ENCODE results near the gene AVP.

Gene AVP

DNA sequence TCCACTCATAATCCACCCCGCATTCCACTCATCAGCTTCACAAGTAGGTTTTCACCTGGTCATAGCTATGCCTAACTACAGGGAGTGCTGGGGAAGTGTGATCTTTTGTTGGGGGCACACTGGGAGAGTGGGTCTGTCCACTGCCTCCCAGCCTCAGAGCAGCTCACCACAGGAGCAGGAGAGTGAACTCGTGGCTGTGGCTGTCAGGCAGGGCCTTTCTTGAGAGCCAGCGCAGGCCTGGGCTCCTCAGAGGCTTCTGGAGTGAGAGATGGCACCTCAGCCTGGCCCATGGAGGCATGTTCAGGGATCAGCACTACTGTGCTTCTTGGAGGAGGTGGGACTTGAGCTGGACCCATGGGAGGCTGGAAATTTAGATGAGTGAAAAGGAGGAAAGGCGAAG, 45.1 kb downstream of the AVP start:
- TF ChIP-seq, protein P1, sequence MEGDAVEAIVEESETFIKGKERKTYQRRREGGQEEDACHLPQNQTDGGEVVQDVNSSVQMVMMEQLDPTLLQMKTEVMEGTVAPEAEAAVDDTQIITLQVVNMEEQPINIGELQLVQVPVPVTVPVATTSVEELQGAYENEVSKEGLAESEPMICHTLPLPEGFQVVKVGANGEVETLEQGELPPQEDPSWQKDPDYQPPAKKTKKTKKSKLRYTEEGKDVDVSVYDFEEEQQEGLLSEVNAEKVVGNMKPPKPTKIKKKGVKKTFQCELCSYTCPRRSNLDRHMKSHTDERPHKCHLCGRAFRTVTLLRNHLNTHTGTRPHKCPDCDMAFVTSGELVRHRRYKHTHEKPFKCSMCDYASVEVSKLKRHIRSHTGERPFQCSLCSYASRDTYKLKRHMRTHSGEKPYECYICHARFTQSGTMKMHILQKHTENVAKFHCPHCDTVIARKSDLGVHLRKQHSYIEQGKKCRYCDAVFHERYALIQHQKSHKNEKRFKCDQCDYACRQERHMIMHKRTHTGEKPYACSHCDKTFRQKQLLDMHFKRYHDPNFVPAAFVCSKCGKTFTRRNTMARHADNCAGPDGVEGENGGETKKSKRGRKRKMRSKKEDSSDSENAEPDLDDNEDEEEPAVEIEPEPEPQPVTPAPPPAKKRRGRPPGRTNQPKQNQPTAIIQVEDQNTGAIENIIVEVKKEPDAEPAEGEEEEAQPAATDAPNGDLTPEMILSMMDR (conservative IDR thresholded peaks at IDR 0.05; ENCODE audit: low read depth, low read length): no peak
- no peak for DNase-seq (ENCODE audit: low read depth)
- no peak overlapping the region for H3K4me3 ChIP-seq (ENCODE audit: low read depth, low read length)

DNA sequence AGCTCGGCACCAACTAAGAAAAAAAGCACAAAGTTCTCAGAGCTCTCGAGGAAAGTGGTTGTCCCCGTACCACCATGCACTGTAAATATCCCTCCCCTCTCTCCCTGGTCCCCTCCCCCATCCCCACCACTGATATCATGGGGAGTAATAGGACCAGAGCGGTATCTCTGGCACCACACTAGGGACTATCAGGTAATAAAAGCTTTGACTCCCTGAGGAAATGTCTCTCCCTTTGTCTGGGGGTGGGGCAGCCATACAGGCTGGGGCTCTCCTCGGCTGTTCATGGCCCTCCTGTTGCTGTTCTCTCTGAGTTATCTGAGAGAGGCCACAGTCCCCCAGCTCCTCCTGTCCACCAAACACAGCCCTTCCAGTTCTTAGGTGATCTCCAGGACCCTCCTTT, 46.1 kb downstream of the AVP start:
- no peak overlapping the region for H3K4me3 ChIP-seq (ENCODE audit: low read depth, low read length)
- no peak for DNase-seq (ENCODE audit: low read depth)
- TF ChIP-seq, protein P1 (conservative IDR thresholded peaks at IDR 0.05; ENCODE audit: low read depth, low read length): no peak

DNA sequence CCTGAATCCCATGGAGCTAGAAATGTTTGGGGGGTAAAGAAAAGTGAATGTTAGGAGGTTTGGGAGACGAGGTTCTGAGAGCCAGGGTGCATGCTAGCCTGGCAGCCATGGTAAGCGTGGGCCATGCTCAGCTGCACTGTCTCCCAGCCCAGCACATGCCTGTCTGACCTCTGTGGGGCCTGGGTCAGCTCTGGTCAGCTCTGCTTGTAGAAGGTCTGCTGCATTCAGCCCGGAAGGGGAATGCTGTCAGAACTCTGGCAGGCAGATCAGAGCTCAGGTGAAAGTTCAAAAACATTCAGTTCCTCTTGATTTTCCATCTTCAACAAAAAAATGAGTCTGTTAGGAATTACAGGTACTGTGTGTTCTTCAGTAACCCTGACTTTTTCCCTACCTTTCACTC, 46.9 kb downstream of the AVP start:
- DNase-seq (ENCODE audit: low read depth): no peak
- TF ChIP-seq, protein P1 (conservative IDR thresholded peaks at IDR 0.05; ENCODE audit: low read depth, low read length): no peak

DNA sequence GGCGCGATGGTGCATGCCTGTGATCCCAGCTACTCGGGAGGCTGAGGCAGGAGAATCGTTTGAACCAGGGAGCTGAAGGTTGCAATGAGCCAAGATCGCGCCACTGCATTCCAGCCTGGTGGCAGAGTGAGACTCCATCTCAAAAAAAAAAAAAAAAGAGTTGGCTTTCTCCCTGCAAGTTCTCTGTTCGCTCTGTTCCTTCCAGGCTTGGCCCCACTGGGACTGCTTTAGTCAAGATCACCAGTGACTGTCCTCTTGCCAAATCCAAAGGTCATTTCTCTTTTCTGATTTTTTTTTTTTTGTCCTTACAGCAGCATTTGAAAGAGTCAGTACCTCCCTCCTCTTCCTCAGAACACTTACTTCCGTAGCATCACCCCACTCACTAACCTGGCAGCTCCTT, 51.9 kb downstream of the AVP start:
- TF ChIP-seq, protein P1 (conservative IDR thresholded peaks at IDR 0.05; ENCODE audit: low read depth, low read length): no peak
- no peak for DNase-seq (ENCODE audit: low read depth)
- no peak overlapping the region for H3K4me3 ChIP-seq (ENCODE audit: low read depth, low read length)

More for the DNA sequence above, 46.9 kb downstream of the AVP start:
- no peak overlapping the region for H3K4me3 ChIP-seq (ENCODE audit: low read depth, low read length)

Measured in choroid plexus epithelial cell (primary cell).